HEK293 (cell line): ENCODE data around the gene GRB7.

ENCODE experiments used
- CTCF ChIA-PET: fragments of 350-600 bp; formaldehyde crosslinking; extraction: SDS; loops from one replicate; lab custom pipeline; 2021; ENCODE audit warnings: antibody characterized with exemption; lab: Yijun Ruan, JAX
- POLR2A ChIA-PET: fragments of 300-600 bp; formaldehyde crosslinking; extraction: SDS; loops from one replicate; lab custom pipeline; 2020; ENCODE audit warnings: antibody characterized with exemption, inconsistent platforms; lab: Yijun Ruan, JAX
- H3K27ac ChIP-seq: fragments of 200-500 bp; sonication (Bioruptor generic); 2 replicates; pipeline ENCODE4 v1.5.1; 2014; ENCODE audit warnings: low read depth, low read length, control low read depth, inconsistent platforms; ENCODE audit errors: extremely low read depth
- H3K36me3 ChIP-seq, 2 experiments: fragments of 200-500 bp in 1 of 2; sonication (Bioruptor generic) in 1 of 2; 1 replicate in 1 of 2; 2 replicates in 1 of 2; pipeline ENCODE4 v1.5.1; 2014 to 2017; ENCODE audit warnings: inconsistent platforms in 2 of 2, low read length in 2 of 2; ENCODE audit not compliant: control insufficient read depth in 2 of 2, insufficient read depth in 1 of 2
- H3K4me1 ChIP-seq: fragments of 200-500 bp; sonication (Bioruptor generic); 2 replicates; pipeline ENCODE4 v1.5.1; 2014; ENCODE audit warnings: mild to moderate bottlenecking, low read length, inconsistent platforms; ENCODE audit not compliant: control insufficient read depth, insufficient read depth
- H3K4me3 ChIP-seq: 2 replicates; pipeline ENCODE4 v1.5.1; 2011; ENCODE audit warnings: low read depth, mild to moderate bottlenecking, control low read depth, low read length, moderate library complexity
- H3K9me3 ChIP-seq: fragments of 200-500 bp; sonication (Bioruptor generic); 2 replicates; pipeline ENCODE4 v1.5.1; 2014; ENCODE audit warnings: low read depth, low read length, inconsistent platforms; ENCODE audit not compliant: control insufficient read depth, insufficient read depth
- EGR2 ChIP-seq: fragments of 450-650 bp; formaldehyde crosslinking; IDR thresholded peaks from 2 replicates; pipeline ENCODE4 v1.5.1; 2016; ENCODE audit warnings: low read depth, missing biosample characterization, missing genetic modification characterization
- GFI1B ChIP-seq: fragments of 450-650 bp; formaldehyde crosslinking; IDR thresholded peaks from 2 replicates; pipeline ENCODE4 v1.5.1; 2016; ENCODE audit warnings: missing biosample characterization, missing genetic modification characterization
- GLIS2 ChIP-seq: fragments of 450-650 bp; formaldehyde crosslinking; IDR thresholded peaks from 2 replicates; pipeline ENCODE4 v1.5.1; 2016; ENCODE audit warnings: missing biosample characterization, missing genetic modification characterization
- SETDB1 ChIP-seq: IDR thresholded peaks from one replicate; pipeline ENCODE4 v1.6.1; 2017; ENCODE audit warnings: mild to moderate bottlenecking, low read length, moderate library complexity, mixed read lengths; ENCODE audit not compliant: insufficient read length
- ZBTB1 ChIP-seq: fragments of 450-650 bp; formaldehyde crosslinking; IDR thresholded peaks from 2 replicates; pipeline ENCODE4 v1.5.1; 2016; ENCODE audit warnings: missing biosample characterization, missing genetic modification characterization
- ZNF2 ChIP-seq: fragments of 450-650 bp; formaldehyde crosslinking; IDR thresholded peaks from 2 replicates; pipeline ENCODE4 v1.5.1; 2016; ENCODE audit warnings: missing biosample characterization, missing genetic modification characterization
- ZNF239 ChIP-seq: fragments of 450-650 bp; formaldehyde crosslinking; IDR thresholded peaks from 2 replicates; pipeline ENCODE4 v1.5.1; 2016; ENCODE audit warnings: missing biosample characterization, missing genetic modification characterization
- ZNF37A ChIP-seq: fragments of 450-650 bp; IDR thresholded peaks from 2 replicates; pipeline ENCODE4 v1.5.1; 2018; ENCODE audit warnings: missing biosample characterization, missing genetic modification characterization
- ZNF549 ChIP-seq: fragments of 450-650 bp; IDR thresholded peaks from 2 replicates; pipeline ENCODE4 v1.5.1; 2018; ENCODE audit warnings: missing biosample characterization, missing genetic modification characterization, mild to moderate bottlenecking, inconsistent platforms, moderate library complexity
- ZNF624 ChIP-seq: fragments of 450-650 bp; formaldehyde crosslinking; IDR thresholded peaks from 2 replicates; pipeline ENCODE4 v1.5.1; 2017; ENCODE audit warnings: missing biosample characterization, missing genetic modification characterization
- ZNF658 ChIP-seq: fragments of 450-650 bp; formaldehyde crosslinking; IDR thresholded peaks from 2 replicates; pipeline ENCODE4; 2016; ENCODE audit warnings: missing biosample characterization, missing genetic modification characterization
- TF ChIP-seq, protein P1 (sequence below): fragments of 450-650 bp; formaldehyde crosslinking; optimal IDR thresholded peaks from 2 replicates; pipeline ENCODE3; 2016; ENCODE audit warnings: missing biosample characterization, mild to moderate bottlenecking, missing genetic modification characterization
- TF ChIP-seq, protein P2 (sequence below): fragments of 450-650 bp; formaldehyde crosslinking; conservative IDR thresholded peaks from 2 replicates; pipeline ENCODE4 v1.5.1; 2016; ENCODE audit warnings: low read depth, missing biosample characterization, missing genetic modification characterization
- TF ChIP-seq, protein P3 (sequence below): fragments of 450-650 bp; formaldehyde crosslinking; IDR thresholded peaks from 2 replicates; pipeline ENCODE4 v1.5.1; 2016; ENCODE audit warnings: missing biosample characterization, missing genetic modification characterization

The GRB7 gene

DNA sequence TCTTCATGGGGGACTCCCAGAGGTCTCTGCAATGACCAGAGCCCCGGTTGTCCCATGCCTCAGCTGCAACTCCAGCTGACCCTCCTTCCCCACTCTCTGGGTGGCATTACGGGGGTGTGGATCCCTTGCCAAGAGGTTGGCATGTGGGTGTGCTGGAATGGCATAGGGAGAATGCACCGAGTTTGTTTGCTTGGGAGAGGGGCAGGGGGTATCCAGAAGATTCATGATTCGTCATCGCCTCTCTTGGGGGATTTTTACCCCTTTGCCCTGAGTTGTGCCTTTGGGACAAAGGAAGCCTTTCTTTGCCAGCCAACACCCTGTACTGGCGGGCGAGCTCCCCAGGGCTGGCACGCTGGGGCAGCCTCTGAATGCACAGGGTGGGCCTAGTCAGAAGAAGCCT is 31.4 kb upstream of the GRB7 start:
- POLR2A ChIA-PET, result no interaction called here

DNA sequence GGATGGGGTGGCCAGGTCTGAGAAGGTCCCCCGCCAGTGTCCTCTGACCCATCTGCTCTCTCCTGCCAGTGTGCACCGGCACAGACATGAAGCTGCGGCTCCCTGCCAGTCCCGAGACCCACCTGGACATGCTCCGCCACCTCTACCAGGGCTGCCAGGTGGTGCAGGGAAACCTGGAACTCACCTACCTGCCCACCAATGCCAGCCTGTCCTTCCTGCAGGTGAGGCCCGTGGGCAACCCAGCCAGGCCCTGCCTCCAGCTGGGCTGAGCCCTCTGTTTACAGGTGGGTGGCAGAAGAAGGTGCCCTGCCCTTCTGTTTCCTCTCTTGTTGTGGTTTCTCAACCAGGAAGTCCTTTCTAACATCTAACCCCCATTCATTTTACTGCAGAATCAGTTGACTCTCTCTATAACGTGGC is 30.8 kb upstream of the GRB7 start:
- H3K4me1 ChIP-seq, result no peaks in the 10 kb centered on the region
- H3K36me3 ChIP-seq, result peaks cover 7 to 65% of the 10 kb centered on the region in 2 experiments
- H3K27ac ChIP-seq, result no peak overlapping the region
- ChIA-PET CTCF (interaction anchor here (0.6 to 1.2 kb wide), 3 partner anchors 12 to 400 kb away, joined by 3 to 4 read pairs (median 3); no protein-coding TSS in a partner anchor), POLR2A (no interaction called here)
- no peaks in the 10 kb centered on the region for H3K9me3 ChIP-seq
- no peak for TF ChIP-seq ZNF549 (tag by site-specific recombination)
- TF ChIP-seq ZNF658 (tag by site-specific recombination), result no peak
- TF ChIP-seq SETDB1, result no peak
- no peak for TF ChIP-seq ZNF239
- TF ChIP-seq ZNF2 (tag by site-specific recombination), result no peak
- TF ChIP-seq, protein P1, sequence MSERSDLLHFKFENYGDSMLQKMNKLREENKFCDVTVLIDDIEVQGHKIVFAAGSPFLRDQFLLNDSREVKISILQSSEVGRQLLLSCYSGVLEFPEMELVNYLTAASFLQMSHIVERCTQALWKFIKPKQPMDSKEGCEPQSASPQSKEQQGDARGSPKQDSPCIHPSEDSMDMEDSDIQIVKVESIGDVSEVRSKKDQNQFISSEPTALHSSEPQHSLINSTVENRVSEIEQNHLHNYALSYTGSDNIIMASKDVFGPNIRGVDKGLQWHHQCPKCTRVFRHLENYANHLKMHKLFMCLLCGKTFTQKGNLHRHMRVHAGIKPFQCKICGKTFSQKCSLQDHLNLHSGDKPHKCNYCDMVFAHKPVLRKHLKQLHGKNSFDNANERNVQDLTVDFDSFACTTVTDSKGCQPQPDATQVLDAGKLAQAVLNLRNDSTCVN, result no peak
- TF ChIP-seq, protein P2, sequence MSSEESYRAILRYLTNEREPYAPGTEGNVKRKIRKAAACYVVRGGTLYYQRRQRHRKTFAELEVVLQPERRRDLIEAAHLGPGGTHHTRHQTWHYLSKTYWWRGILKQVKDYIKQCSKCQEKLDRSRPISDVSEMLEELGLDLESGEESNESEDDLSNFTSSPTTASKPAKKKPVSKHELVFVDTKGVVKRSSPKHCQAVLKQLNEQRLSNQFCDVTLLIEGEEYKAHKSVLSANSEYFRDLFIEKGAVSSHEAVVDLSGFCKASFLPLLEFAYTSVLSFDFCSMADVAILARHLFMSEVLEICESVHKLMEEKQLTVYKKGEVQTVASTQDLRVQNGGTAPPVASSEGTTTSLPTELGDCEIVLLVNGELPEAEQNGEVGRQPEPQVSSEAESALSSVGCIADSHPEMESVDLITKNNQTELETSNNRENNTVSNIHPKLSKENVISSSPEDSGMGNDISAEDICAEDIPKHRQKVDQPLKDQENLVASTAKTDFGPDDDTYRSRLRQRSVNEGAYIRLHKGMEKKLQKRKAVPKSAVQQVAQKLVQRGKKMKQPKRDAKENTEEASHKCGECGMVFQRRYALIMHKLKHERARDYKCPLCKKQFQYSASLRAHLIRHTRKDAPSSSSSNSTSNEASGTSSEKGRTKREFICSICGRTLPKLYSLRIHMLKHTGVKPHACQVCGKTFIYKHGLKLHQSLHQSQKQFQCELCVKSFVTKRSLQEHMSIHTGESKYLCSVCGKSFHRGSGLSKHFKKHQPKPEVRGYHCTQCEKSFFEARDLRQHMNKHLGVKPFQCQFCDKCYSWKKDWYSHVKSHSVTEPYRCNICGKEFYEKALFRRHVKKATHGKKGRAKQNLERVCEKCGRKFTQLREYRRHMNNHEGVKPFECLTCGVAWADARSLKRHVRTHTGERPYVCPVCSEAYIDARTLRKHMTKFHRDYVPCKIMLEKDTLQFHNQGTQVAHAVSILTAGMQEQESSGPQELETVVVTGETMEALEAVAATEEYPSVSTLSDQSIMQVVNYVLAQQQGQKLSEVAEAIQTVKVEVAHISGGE, result no peak
- TF ChIP-seq, protein P3, sequence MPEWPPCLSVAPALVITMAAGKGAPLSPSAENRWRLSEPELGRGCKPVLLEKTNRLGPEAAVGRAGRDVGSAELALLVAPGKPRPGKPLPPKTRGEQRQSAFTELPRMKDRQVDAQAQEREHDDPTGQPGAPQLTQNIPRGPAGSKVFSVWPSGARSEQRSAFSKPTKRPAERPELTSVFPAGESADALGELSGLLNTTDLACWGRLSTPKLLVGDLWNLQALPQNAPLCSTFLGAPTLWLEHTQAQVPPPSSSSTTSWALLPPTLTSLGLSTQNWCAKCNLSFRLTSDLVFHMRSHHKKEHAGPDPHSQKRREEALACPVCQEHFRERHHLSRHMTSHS (tag by site-specific recombination), result no peak
- no peak for TF ChIP-seq ZBTB1
- no peak for TF ChIP-seq ZNF37A (tag by site-specific recombination)
- no peak for TF ChIP-seq GFI1B (tag by site-specific recombination)
- no peak overlapping the region for H3K4me3 ChIP-seq

More for the DNA sequence above, 31.4 kb upstream of the GRB7 start:
- CTCF ChIA-PET, result interaction anchor here (0.7 kb wide), 1 partner anchor 85 kb away, joined by 3 read pairs; no protein-coding TSS in a partner anchor
- Histone ChIP-seq H3K4me1 (0 out of 2 replicates have a peak, but pooled peaks cover 4% of the 10 kb centered on the region), H3K27ac (no peak overlapping the region), H3K4me3 (no peak overlapping the region), H3K36me3 (peaks cover 7 to 63% of the 10 kb centered on the region in 2 experiments), H3K9me3 (no peaks in the 10 kb centered on the region)
- no peak for TF ChIP-seq GLIS2

DNA sequence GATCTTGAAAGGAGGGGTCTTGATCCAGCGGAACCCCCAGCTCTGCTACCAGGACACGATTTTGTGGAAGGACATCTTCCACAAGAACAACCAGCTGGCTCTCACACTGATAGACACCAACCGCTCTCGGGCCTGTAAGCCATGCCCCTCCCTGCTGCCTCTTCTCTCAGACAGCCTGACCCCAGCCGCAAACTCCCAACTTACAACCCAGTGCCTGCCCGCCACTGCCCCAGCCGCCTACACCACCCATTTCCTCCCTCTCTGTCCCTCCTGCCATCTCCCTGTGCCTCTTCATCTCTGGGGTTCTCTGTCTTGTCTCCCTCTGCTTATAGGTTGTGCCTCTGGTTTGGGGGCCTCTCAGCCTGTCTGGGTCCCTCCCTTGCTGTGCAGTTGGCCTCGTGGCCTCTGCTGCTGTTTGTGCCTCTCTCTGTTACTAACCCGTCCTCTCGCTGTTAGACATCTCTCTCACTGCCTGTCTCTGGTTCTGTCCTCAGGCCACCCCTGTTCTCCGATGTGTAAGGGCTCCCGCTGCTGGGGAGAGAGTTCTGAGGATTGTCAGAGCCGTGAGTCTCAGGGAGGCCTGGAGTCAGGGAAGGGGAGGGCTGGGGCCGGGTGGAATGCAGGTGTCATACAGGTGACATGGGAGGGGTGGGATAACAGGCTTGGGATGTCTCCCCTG is 28.3 kb upstream of the GRB7 start:
- Histone ChIP-seq H3K9me3 (no peaks in the 10 kb centered on the region), H3K36me3 (peaks cover 9 to 77% of the 10 kb centered on the region in 2 experiments), H3K4me3 (no peak overlapping the region), H3K27ac (no peak overlapping the region), H3K4me1 (no peaks in the 10 kb centered on the region)
- TF ChIP-seq EGR2 (tag by site-specific recombination) (peak; percentile 36; the same call in 1 of the 2 replicates), ZNF624 (tag by site-specific recombination) (no peak)
- CTCF ChIA-PET, result no interaction called here
- POLR2A ChIA-PET, result interaction anchor here (1.3 to 1.7 kb wide), 2 partner anchors 10 to 22 kb away, joined by 3 to 4 read pairs; partner anchors contain the start of genes ERBB2 and PGAP3
